Fibroblast of lung (primary cell): Measurements from ENCODE around the gene OTOA. TPM values are rescaled to one million over a fixed set of nuclear protein-coding genes. Genes with fewer than 3 reads are reported as not detected.

Source experiments
- DNase-seq, 2 donors: peaks; one replicate each; pipeline versions ENCODE4 v3.0.0 to v3.0.0-alpha.2; 2010; ENCODE audit warnings: low read depth in 2 of 2
- H2AFZ ChIP-seq: 2 replicates; pipeline ENCODE4 v1.5.1; 2012; ENCODE audit warnings: low read length, control low read depth, inconsistent platforms
- H3K27ac ChIP-seq: 2 replicates; pipeline ENCODE4 v1.5.1; 2011; ENCODE audit warnings: low read length, control low read depth; ENCODE audit not compliant: insufficient read depth
- H3K27me3 ChIP-seq: 2 replicates; pipeline ENCODE4 v1.5.1; 2011; ENCODE audit warnings: mild to moderate bottlenecking, low read length; ENCODE audit not compliant: control insufficient read depth, insufficient read depth
- H3K36me3 ChIP-seq: 2 replicates; pipeline ENCODE4 v1.5.1; 2011; ENCODE audit warnings: low read length; ENCODE audit not compliant: control insufficient read depth, insufficient read depth
- H3K4me1 ChIP-seq: 2 replicates; pipeline ENCODE4 v1.5.1; 2011; ENCODE audit warnings: low read length; ENCODE audit not compliant: control insufficient read depth, insufficient read depth; ENCODE audit errors: extremely low read depth
- H3K4me2 ChIP-seq: 2 replicates; pipeline ENCODE4 v1.5.1; 2011; ENCODE audit warnings: low read length, control low read depth; ENCODE audit not compliant: insufficient read depth; ENCODE audit errors: extremely low read depth
- H3K4me3 ChIP-seq, 4 experiments: fragments of 200-600 bp in 1 of 4; sonication (generic) in 1 of 4; replicated peaks in 1 of 4; 2 replicates each; pipeline ENCODE4 v1.5.1; 2011 to 2016; ENCODE audit warnings: low read length in 4 of 4, low read depth in 3 of 4, mild to moderate bottlenecking in 3 of 4, control low read depth in 2 of 4, inconsistent platforms in 1 of 4, mixed read lengths in 1 of 4; ENCODE audit not compliant: insufficient read depth in 1 of 4; ENCODE audit errors: control extremely low read depth in 1 of 4
- H3K79me2 ChIP-seq: 2 replicates; pipeline ENCODE4 v1.5.1; 2012; ENCODE audit warnings: mild to moderate bottlenecking, low read length, inconsistent platforms; ENCODE audit not compliant: control insufficient read depth, insufficient read depth
- H3K9ac ChIP-seq: 2 replicates; pipeline ENCODE4 v1.5.1; 2011; ENCODE audit warnings: mild to moderate bottlenecking, low read length, control low read depth; ENCODE audit not compliant: insufficient read depth
- H3K9me3 ChIP-seq: 2 replicates; pipeline ENCODE4 v1.5.1; 2012; ENCODE audit warnings: low read depth, low read length; ENCODE audit not compliant: control insufficient read depth, insufficient read depth
- H4K20me1 ChIP-seq: 2 replicates; pipeline ENCODE4 v1.5.1; 2011; ENCODE audit warnings: low read length; ENCODE audit not compliant: control insufficient read depth, insufficient read depth; ENCODE audit errors: extremely low read depth
- EZH2 ChIP-seq: IDR thresholded peaks from 2 replicates; pipeline ENCODE4 v1.5.1; 2012; ENCODE audit warnings: low read length, control low read depth, mild to moderate bottlenecking; ENCODE audit errors: missing control alignments
- polyA plus RNA-seq, 2 donors: library from polyadenylated mRNA; depleted of rRNA in 1 of 2; stranded (reverse) in 1 of 2; unstranded in 1 of 2; fragments of >200 nt; gene quantifications; 2 replicates each; pipeline ENCODE4 v1.2.1, GENCODE V29; 2011 to 2012; ENCODE audit warnings: missing spikeins in 1 of 2
- total RNA-seq: library from RNA; depleted of rRNA; stranded (reverse); fragments of >200 nt; gene quantifications from 2 replicates; pipeline ENCODE4 v1.2.1, GENCODE V29; 2014
- TF ChIP-seq, protein P1 (sequence below), 2 donors: IDR thresholded peaks in 1 of 2; conservative IDR thresholded peaks in 1 of 2; 1 replicate in 1 of 2; 2 replicates in 1 of 2; pipeline ENCODE4 v1.5.1; 2011 to 2012; ENCODE audit warnings: low read length in 2 of 2, control low read depth in 1 of 2, inconsistent platforms in 1 of 2, low read depth in 1 of 2, mild to moderate bottlenecking in 1 of 2

Gene OTOA
- total and polyA plus RNA-seq, 2 donors (not counting 1 experiment from before 2014, with no cell fraction given), result 0.17 TPM; not detected in 1

DNA sequence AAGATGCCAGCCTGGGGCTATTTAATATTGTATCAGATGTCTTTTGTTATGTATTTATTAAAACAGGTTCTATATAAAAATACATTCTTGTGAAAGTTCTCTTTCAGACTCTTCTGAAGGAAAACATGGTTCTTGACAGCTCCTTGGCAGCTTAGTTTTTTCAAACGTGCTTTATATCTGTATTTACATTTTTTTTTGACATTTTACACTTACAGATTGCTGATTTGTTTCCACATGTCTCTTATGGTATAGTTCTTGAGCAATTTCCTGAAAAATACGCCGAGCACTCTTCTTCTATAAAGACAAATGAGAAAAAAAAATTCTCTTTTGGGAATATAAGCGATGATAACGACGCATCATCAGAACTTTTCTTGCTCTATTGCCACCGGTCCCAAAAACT is 20.9 kb upstream of the OTOA start:
- H3K27me3 ChIP-seq, result no peaks in the 10 kb centered on the region
- H3K79me2 ChIP-seq, result peaks cover 5% of the 10 kb centered on the region
- H3K27ac ChIP-seq, result no peak overlapping the region

DNA sequence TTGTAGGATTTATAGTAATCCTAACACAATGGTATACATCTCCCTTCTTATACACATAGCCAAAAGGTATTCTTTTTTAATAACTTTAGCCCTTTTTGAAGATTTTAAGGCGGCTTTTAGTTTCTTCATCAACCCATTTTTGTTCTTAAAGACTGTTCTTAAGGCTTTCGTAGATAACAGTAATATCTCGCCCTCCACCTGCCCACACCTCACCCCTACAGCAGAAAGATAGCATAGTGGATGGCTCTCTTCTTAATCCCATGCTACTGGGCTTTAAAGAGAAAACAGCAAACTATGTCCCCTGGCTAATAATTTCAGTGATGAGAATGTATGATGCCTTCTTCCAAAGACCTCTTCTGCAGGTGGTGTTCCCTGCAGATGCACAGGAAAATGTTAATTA is 20.0 kb upstream of the OTOA start:
- no peak overlapping the region for H3K4me3 ChIP-seq
- H3K9me3 ChIP-seq, result no peaks in the 10 kb centered on the region
- no peaks in the 10 kb centered on the region for H4K20me1 ChIP-seq
- no peak for DNase-seq
- no peak overlapping the region for H3K4me2 ChIP-seq
- TF ChIP-seq, protein P1, sequence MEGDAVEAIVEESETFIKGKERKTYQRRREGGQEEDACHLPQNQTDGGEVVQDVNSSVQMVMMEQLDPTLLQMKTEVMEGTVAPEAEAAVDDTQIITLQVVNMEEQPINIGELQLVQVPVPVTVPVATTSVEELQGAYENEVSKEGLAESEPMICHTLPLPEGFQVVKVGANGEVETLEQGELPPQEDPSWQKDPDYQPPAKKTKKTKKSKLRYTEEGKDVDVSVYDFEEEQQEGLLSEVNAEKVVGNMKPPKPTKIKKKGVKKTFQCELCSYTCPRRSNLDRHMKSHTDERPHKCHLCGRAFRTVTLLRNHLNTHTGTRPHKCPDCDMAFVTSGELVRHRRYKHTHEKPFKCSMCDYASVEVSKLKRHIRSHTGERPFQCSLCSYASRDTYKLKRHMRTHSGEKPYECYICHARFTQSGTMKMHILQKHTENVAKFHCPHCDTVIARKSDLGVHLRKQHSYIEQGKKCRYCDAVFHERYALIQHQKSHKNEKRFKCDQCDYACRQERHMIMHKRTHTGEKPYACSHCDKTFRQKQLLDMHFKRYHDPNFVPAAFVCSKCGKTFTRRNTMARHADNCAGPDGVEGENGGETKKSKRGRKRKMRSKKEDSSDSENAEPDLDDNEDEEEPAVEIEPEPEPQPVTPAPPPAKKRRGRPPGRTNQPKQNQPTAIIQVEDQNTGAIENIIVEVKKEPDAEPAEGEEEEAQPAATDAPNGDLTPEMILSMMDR (conservative IDR thresholded peaks at IDR 0.05 in 1 of 2, IDR thresholded peaks at IDR 0.05 in 1 of 2; ENCODE audit: low read depth in 1 of 2, low read length in 2 of 2), result no peak
- no peak for TF ChIP-seq EZH2
- H3K27ac ChIP-seq, result no peak overlapping the region
- H2AFZ ChIP-seq, result no peak overlapping the region
- H3K27me3 ChIP-seq, result no peaks in the 10 kb centered on the region
- H3K36me3 ChIP-seq, result peaks cover 2% of the 10 kb centered on the region
- H3K79me2 ChIP-seq, result peaks cover 8% of the 10 kb centered on the region
- H3K4me1 ChIP-seq, result no peaks in the 10 kb centered on the region
- no peak overlapping the region for H3K9ac ChIP-seq

More for the DNA sequence above, 20.9 kb upstream of the OTOA start:
- Histone ChIP-seq H3K9me3 (no peaks in the 10 kb centered on the region), H3K4me1 (peaks cover 4% of the 10 kb centered on the region), H2AFZ (no peak overlapping the region), H3K4me2 (no peak overlapping the region), H3K4me3 (no peak overlapping the region), H3K36me3 (no peaks in the 10 kb centered on the region), H4K20me1 (no peaks in the 10 kb centered on the region), H3K9ac (no peak overlapping the region)
- DNase-seq, result peak in 1 of 2 donors; percentile 34
- no peak for TF ChIP-seq EZH2
- TF ChIP-seq, protein P1 (conservative IDR thresholded peaks at IDR 0.05 in 1 of 2, IDR thresholded peaks at IDR 0.05 in 1 of 2; ENCODE audit: low read depth in 1 of 2, low read length in 2 of 2), result no peak

- H3K27me3 ChIP-seq, result no peaks in the 10 kb centered on the region
- no peak overlapping the region for H2AFZ ChIP-seq
- no peaks in the 10 kb centered on the region for H3K9me3 ChIP-seq
- H3K4me1 ChIP-seq, result no peaks in the 10 kb centered on the region
- TF ChIP-seq, protein P1 (conservative IDR thresholded peaks at IDR 0.05 in 1 of 2, IDR thresholded peaks at IDR 0.05 in 1 of 2; ENCODE audit: low read depth in 1 of 2, low read length in 2 of 2), result no peak
- TF ChIP-seq EZH2, result no peak
- peaks cover 6% of the 10 kb centered on the region for H3K79me2 ChIP-seq
- no peak overlapping the region for H3K27ac ChIP-seq
- H3K36me3 ChIP-seq, result peaks cover 2% of the 10 kb centered on the region
- DNase-seq, result no peak
- H4K20me1 ChIP-seq, result no peaks in the 10 kb centered on the region
- no peak overlapping the region for H3K4me3 ChIP-seq
- no peak overlapping the region for H3K9ac ChIP-seq
- H3K4me2 ChIP-seq, result no peak overlapping the region
Observed at GRCh38 chr16:21644674-21645073, 19.1 kb upstream of the OTOA start.
